Measurements from ENCODE around the gene HHAT.

Gene HHAT

DNA sequence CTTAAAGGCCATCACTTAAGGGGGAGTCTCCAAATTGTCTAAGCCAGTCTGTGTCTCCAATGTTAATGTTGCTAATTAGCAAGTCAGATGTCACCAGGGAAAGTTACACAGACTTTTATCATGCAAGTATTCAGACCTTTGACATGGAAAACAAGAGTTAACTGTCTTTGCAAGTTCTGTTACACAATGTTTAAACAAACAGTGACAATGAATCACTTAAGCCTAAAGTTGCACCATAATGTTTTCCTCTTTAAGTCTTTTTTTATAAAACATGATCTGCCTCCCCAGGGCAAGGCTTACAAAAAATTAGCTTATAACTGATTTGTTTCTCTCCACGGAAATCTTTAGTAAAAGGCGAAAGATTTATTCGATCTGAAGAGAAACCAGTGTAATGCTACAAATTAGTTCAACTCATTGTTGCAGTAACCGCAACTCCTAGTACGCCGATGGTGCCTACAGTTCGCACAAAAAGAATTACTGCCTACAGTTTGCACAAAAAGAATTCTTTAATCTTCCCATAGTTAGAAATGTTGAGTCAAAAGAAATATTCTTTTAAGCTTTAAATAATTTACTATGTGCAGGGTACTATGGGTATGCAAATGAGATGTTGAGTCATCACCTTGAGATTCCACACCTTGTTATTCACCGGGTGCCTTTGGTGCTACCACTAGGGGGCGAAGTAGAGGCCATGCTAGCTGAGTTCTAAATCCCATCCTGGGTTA is 45.3 kb downstream of the HHAT start:
- H3K4me3 Mint-ChIP-seq: no peak overlapping the region
- peak overlapping the region in 2 of 3 experiments; percentile 2 to 37 for H3K27ac Mint-ChIP-seq
- H3K36me3 Mint-ChIP-seq (ENCODE audit: low read depth): no peaks in the 10 kb centered on the region
- TF ChIP-seq, protein P1, sequence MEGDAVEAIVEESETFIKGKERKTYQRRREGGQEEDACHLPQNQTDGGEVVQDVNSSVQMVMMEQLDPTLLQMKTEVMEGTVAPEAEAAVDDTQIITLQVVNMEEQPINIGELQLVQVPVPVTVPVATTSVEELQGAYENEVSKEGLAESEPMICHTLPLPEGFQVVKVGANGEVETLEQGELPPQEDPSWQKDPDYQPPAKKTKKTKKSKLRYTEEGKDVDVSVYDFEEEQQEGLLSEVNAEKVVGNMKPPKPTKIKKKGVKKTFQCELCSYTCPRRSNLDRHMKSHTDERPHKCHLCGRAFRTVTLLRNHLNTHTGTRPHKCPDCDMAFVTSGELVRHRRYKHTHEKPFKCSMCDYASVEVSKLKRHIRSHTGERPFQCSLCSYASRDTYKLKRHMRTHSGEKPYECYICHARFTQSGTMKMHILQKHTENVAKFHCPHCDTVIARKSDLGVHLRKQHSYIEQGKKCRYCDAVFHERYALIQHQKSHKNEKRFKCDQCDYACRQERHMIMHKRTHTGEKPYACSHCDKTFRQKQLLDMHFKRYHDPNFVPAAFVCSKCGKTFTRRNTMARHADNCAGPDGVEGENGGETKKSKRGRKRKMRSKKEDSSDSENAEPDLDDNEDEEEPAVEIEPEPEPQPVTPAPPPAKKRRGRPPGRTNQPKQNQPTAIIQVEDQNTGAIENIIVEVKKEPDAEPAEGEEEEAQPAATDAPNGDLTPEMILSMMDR (IDR thresholded peaks at IDR 0.05; ENCODE audit: unreplicated experiment in 3 of 3): peak in 2 of 3 experiments; percentile 35 to 37
- H3K4me1 Mint-ChIP-seq: peaks cover 12% of the 10 kb centered on the region
- no peaks in the 10 kb centered on the region for H3K27me3 Mint-ChIP-seq (ENCODE audit: low read depth)
- no peaks in the 10 kb centered on the region for H3K9me3 Mint-ChIP-seq

DNA sequence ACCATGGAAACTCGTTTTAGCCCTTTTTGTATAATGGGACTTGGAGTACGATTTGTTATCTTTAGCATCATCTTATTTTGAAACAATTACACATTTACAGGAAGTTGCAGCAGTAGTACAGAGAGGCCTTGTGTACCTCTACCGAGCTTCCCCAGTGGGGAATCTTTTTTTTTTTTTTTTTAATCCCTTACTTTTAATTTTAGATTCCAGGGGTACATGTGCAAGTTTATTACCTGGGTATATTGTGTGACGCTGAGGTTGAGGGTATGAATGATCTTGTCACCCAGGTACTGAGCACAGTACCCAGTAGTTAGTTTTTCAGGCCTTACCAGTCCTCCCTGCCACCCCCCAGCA is 45.9 kb downstream of the HHAT start:
- Mint-ChIP-seq H3K9me3 (no peaks in the 10 kb centered on the region), H3K36me3 (ENCODE audit: low read depth) (no peaks in the 10 kb centered on the region), H3K4me1 (peaks cover 12% of the 10 kb centered on the region), H3K27ac (peak overlapping the region in 1 of 3 experiments; percentile 37), H3K4me3 (no peak overlapping the region), H3K27me3 (ENCODE audit: low read depth) (no peaks in the 10 kb centered on the region)
- TF ChIP-seq, protein P1 (IDR thresholded peaks at IDR 0.05; ENCODE audit: unreplicated experiment in 3 of 3): no peak

DNA sequence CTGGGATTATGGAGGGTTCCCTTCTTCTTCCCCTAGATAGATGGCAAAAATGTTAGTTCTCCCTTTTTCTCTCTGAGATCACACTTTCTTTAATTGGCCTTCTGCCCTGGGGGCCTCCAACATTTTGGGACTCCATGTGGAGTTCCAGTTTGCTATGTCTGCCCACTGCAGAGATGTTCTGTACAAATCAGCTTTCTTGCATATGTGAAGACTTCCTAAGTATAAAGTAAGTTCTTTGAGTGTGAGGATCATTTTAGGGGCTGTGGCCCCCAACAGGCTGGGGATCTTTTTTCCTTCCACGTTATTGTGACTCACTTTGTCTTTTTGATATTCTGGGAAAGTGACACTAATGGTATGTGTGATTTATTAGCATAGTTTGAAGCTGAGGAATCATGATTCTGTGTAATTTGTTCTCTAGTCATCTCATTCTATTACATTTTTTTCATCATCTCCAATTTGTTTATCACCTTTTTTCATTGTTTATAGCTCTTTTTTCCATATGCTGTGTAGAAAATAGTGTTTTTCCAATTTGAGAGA is 48.2 kb downstream of the HHAT start:
- H3K27me3 Mint-ChIP-seq (ENCODE audit: low read depth): no peaks in the 10 kb centered on the region
- TF ChIP-seq, protein P1 (IDR thresholded peaks at IDR 0.05; ENCODE audit: unreplicated experiment in 3 of 3): no peak
- H3K4me3 Mint-ChIP-seq: no peak overlapping the region
- H3K27ac Mint-ChIP-seq: peak overlapping the region in 1 of 3 experiments; percentile 50
- H3K9me3 Mint-ChIP-seq: no peaks in the 10 kb centered on the region
- H3K4me1 Mint-ChIP-seq: peaks cover 15% of the 10 kb centered on the region
- no peaks in the 10 kb centered on the region for H3K36me3 Mint-ChIP-seq (ENCODE audit: low read depth)

DNA sequence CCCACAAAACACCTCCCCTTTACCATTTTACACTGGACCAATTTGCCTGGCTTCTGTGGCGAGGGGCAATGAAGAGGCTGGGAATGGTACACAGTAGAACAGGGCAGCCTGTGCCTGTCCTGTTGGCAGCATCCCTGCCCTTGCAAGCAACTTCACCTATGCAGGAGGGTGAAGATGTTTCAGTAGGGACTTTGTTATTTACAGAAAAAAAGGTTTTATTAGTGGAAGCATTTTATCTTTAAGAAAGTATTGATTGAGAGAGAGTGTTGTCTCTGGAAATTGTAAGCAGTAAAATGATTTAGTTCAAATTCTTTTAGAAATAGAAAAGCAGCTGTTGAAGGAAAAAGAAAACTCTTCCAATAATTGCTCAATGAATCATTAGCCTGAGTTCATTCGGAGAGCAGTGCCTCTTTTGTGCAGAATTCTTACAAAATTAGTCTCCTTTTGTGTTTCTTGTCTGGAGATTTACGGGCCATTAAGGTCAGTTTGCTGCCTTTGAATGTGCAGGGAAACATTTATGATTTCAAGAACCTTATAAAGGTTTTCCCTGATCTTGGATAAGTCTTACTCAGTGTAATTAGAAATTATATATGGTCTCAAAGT is 49.1 kb downstream of the HHAT start:
- Mint-ChIP-seq H3K9me3 (no peaks in the 10 kb centered on the region), H3K36me3 (ENCODE audit: low read depth) (no peaks in the 10 kb centered on the region), H3K27ac (peak overlapping the region in 2 of 3 experiments; percentile 3 to 50), H3K4me3 (no peak overlapping the region), H3K27me3 (ENCODE audit: low read depth) (no peaks in the 10 kb centered on the region), H3K4me1 (peaks cover 18% of the 10 kb centered on the region)
- TF ChIP-seq, protein P1 (IDR thresholded peaks at IDR 0.05; ENCODE audit: unreplicated experiment in 3 of 3): no peak

DNA sequence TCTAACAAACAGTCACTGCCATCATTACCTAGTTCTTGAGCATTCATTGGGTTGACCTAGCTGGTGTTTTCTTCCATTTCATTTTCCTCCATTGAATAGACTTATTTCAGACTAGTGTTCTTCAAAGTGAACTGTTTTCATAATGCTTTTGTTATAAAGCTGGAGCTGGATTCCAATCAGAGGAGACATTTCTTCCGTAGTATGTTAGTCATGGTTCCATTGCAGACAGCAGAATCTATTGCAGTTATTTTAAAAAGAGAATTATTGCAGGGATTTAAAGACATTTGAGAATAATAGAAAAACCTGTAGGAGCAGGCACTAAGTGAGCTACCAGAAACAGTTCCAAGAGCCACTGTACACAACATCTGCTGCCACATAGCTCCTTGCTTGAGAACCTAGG is 50.0 kb downstream of the HHAT start:
- Mint-ChIP-seq H3K4me1 (peaks cover 18% of the 10 kb centered on the region), H3K36me3 (ENCODE audit: low read depth) (no peaks in the 10 kb centered on the region), H3K4me3 (no peak overlapping the region), H3K27ac (no peak overlapping the region), H3K27me3 (ENCODE audit: low read depth) (no peaks in the 10 kb centered on the region), H3K9me3 (no peaks in the 10 kb centered on the region)
- TF ChIP-seq, protein P1 (IDR thresholded peaks at IDR 0.05; ENCODE audit: unreplicated experiment in 3 of 3): no peak
